ENCODE results near the gene ADAM23.

GRCh38 chr2:206457188-206457634 is 13.9 kb downstream of the ADAM23 start:
- TF ChIP-seq, protein P1, sequence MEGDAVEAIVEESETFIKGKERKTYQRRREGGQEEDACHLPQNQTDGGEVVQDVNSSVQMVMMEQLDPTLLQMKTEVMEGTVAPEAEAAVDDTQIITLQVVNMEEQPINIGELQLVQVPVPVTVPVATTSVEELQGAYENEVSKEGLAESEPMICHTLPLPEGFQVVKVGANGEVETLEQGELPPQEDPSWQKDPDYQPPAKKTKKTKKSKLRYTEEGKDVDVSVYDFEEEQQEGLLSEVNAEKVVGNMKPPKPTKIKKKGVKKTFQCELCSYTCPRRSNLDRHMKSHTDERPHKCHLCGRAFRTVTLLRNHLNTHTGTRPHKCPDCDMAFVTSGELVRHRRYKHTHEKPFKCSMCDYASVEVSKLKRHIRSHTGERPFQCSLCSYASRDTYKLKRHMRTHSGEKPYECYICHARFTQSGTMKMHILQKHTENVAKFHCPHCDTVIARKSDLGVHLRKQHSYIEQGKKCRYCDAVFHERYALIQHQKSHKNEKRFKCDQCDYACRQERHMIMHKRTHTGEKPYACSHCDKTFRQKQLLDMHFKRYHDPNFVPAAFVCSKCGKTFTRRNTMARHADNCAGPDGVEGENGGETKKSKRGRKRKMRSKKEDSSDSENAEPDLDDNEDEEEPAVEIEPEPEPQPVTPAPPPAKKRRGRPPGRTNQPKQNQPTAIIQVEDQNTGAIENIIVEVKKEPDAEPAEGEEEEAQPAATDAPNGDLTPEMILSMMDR (IDR thresholded peaks at IDR 0.05): no peak
- no peak for TF ChIP-seq SIN3A (IDR thresholded peaks at IDR 0.05; ENCODE audit: borderline replicate concordance, low read depth, low read length)
- TF ChIP-seq YY1 (IDR thresholded peaks at IDR 0.05; ENCODE audit: low read depth): no peak
- TF ChIP-seq MXI1 (IDR thresholded peaks at IDR 0.05; ENCODE audit: low read depth, low read length): no peak
- TF ChIP-seq CHD2 (IDR thresholded peaks at IDR 0.05; ENCODE audit: low read length, partially characterized antibody): no peak
- no peak for TF ChIP-seq EZH2phosphoT487 (IDR thresholded peaks at IDR 0.05; ENCODE audit: borderline replicate concordance, low read depth)
- TF ChIP-seq EP300 (IDR thresholded peaks at IDR 0.05; ENCODE audit: borderline replicate concordance in 1 of 2, low read depth in 1 of 2, low read length in 1 of 2): no peak
- no peak for TF ChIP-seq FOXM1 (IDR thresholded peaks at IDR 0.05; ENCODE audit: low read depth)
- TF ChIP-seq RAD21 (IDR thresholded peaks at IDR 0.05; ENCODE audit: low read length): no peak

All from SK-N-SH (cell line).